SK-N-SH treated with all-trans-retinoic acid at 6 μM for 48 hours (cell line): ENCODE results near the gene PACS1.

Experiments
- ATAC-seq: fragments of 200-7000 bp; cut with Tn5 transposase; 3 replicates; pipeline ENCODE4 v1.9.1; 2020; ENCODE audit warnings: mild to moderate bottlenecking, moderate library complexity
- ARNTL ChIP-seq: fragments of 450-650 bp; formaldehyde crosslinking; IDR thresholded peaks from 2 replicates; pipeline ENCODE4 v1.5.0; 2020; ENCODE audit warnings: low read depth, mild to moderate bottlenecking, moderate library complexity, borderline replicate concordance
- BACH2 ChIP-seq: fragments of 250-450 bp; sonication (Bioruptor Pico); IDR thresholded peaks from 2 replicates; pipeline ENCODE4 v1.9.0; 2021; ENCODE audit warnings: mild to moderate bottlenecking, borderline replicate concordance
- CSDC2 ChIP-seq: fragments of 250-450 bp; sonication (Bioruptor Pico); IDR thresholded peaks from 2 replicates; pipeline ENCODE4 v1.5.0; 2020; ENCODE audit warnings: mild to moderate bottlenecking, moderate library complexity
- ESRRG ChIP-seq: fragments of 250-450 bp; sonication (Bioruptor Pico); IDR thresholded peaks from 2 replicates; pipeline ENCODE4 v1.6.1; 2021; ENCODE audit warnings: mild to moderate bottlenecking
- GLIS3 ChIP-seq: fragments of 250-450 bp; sonication (Bioruptor Pico); IDR thresholded peaks from 2 replicates; pipeline ENCODE4 v1.5.0; 2020; ENCODE audit warnings: mild to moderate bottlenecking, moderate library complexity
- ISL1 ChIP-seq: fragments of 250-450 bp; sonication (Bioruptor Pico); IDR thresholded peaks from 2 replicates; pipeline ENCODE4 v2.1.2; 2022; ENCODE audit warnings: mild to moderate bottlenecking, moderate library complexity
- OSR1 ChIP-seq: fragments of 250-450 bp; sonication (Bioruptor Pico); IDR thresholded peaks from 2 replicates; pipeline ENCODE4 v1.8.0; 2022; ENCODE audit warnings: moderate library complexity, mild to moderate bottlenecking, inconsistent platforms
- RARB ChIP-seq: fragments of 250-450 bp; sonication (Bioruptor Pico); IDR thresholded peaks from 2 replicates; pipeline ENCODE4 v1.8.0; 2021; ENCODE audit warnings: mild to moderate bottlenecking, moderate library complexity
- SNAI2 ChIP-seq: fragments of 250-450 bp; sonication (Bioruptor Pico); IDR thresholded peaks from 2 replicates; pipeline ENCODE4 v1.5.0; 2020; ENCODE audit warnings: mild to moderate bottlenecking, moderate library complexity
- TCF4 ChIP-seq: fragments of 250-450 bp; sonication (Bioruptor Pico); IDR thresholded peaks from 2 replicates; pipeline ENCODE4 v1.8.0; 2021; ENCODE audit warnings: mild to moderate bottlenecking, moderate library complexity, borderline replicate concordance
- TOX ChIP-seq: fragments of 250-450 bp; sonication (Bioruptor Pico); IDR thresholded peaks from 2 replicates; pipeline ENCODE4 v1.8.0; 2021; ENCODE audit warnings: mild to moderate bottlenecking, moderate library complexity, borderline replicate concordance
- ZC3H10 ChIP-seq: fragments of 250-450 bp; sonication (Bioruptor Pico); IDR thresholded peaks from 2 replicates; pipeline ENCODE4 v1.5.1; 2021; ENCODE audit warnings: mild to moderate bottlenecking, moderate library complexity
- ZFP3 ChIP-seq: fragments of 250-450 bp; sonication (Bioruptor Pico); IDR thresholded peaks from 2 replicates; pipeline ENCODE4 v1.5.0; 2020; ENCODE audit warnings: mild to moderate bottlenecking, moderate library complexity
- ZFP30 ChIP-seq: fragments of 450-650 bp; formaldehyde crosslinking; IDR thresholded peaks from 2 replicates; pipeline ENCODE4 v1.5.0; 2022; ENCODE audit warnings: mild to moderate bottlenecking, moderate library complexity
- ZNF565 ChIP-seq: fragments of 450-650 bp; formaldehyde crosslinking; conservative IDR thresholded peaks from 2 replicates; pipeline ENCODE4 v1.5.0; 2020; ENCODE audit warnings: low read depth, mild to moderate bottlenecking, moderate library complexity
- ZNF70 ChIP-seq: fragments of 450-650 bp; formaldehyde crosslinking; IDR thresholded peaks from 2 replicates; pipeline ENCODE4 v1.5.0; 2020; ENCODE audit warnings: mild to moderate bottlenecking, moderate library complexity
- ZNF8 ChIP-seq: fragments of 450-650 bp; formaldehyde crosslinking; IDR thresholded peaks from 2 replicates; pipeline ENCODE4 v1.5.0; 2020; ENCODE audit warnings: mild to moderate bottlenecking, moderate library complexity
- TF ChIP-seq, protein P1 (sequence below): fragments of 250-450 bp; sonication (Bioruptor Pico); IDR thresholded peaks from 2 replicates; pipeline ENCODE4 v1.8.0; 2020; ENCODE audit warnings: mild to moderate bottlenecking, moderate library complexity, borderline replicate concordance
- TF ChIP-seq, protein P2 (sequence below): fragments of 250-450 bp; sonication (Bioruptor Pico); IDR thresholded peaks from 2 replicates; pipeline ENCODE4 v1.8.0; 2021; ENCODE audit warnings: low read depth, mild to moderate bottlenecking, moderate library complexity, borderline replicate concordance
- TF ChIP-seq, protein P3 (sequence below): fragments of 250-450 bp; sonication (Bioruptor Pico); IDR thresholded peaks from 2 replicates; pipeline ENCODE4 v1.5.1; 2021; ENCODE audit warnings: mild to moderate bottlenecking, moderate library complexity
- TF ChIP-seq, protein P4 (sequence below): fragments of 250-450 bp; sonication (Bioruptor Pico); IDR thresholded peaks from 2 replicates; pipeline ENCODE4 v1.5.0; 2020; ENCODE audit warnings: mild to moderate bottlenecking, moderate library complexity

PACS1 gene

DNA sequence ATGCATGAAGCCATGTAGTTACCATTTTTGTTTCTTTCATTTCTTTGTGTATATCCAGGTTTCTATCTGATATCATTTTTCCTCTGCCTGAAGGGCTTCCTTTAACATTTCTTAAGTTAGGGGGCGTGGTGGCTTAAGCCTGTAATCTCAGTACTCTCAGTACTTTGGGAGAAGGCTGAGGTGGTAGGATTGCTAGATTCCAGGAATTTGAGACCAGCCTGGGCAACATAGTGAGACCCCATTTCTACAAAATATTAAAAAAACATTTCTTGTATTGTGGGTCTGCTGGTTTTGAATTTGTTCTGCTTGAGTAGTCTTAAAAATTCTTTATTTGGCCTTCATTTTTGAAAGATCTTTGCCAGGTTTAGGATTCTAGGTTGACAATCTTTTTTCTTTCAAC, 5.5 kb upstream of the PACS1 start:
- TF ChIP-seq RARB (CRISPR knock-in tag) (no peak), ESRRG (no peak), ZFP30 (CRISPR knock-in tag) (no peak), TCF4 (CRISPR knock-in tag) (no peak), ARNTL (no peak), SNAI2 (CRISPR knock-in tag) (no peak), ISL1 (CRISPR knock-in tag) (no peak), TOX (no peak), ZFP3 (CRISPR knock-in tag) (no peak), BACH2 (CRISPR knock-in tag) (no peak), OSR1 (CRISPR knock-in tag) (no peak), ZNF8 (CRISPR knock-in tag) (no peak), ZNF565 (CRISPR knock-in tag) (no peak)
- TF ChIP-seq, protein P1, sequence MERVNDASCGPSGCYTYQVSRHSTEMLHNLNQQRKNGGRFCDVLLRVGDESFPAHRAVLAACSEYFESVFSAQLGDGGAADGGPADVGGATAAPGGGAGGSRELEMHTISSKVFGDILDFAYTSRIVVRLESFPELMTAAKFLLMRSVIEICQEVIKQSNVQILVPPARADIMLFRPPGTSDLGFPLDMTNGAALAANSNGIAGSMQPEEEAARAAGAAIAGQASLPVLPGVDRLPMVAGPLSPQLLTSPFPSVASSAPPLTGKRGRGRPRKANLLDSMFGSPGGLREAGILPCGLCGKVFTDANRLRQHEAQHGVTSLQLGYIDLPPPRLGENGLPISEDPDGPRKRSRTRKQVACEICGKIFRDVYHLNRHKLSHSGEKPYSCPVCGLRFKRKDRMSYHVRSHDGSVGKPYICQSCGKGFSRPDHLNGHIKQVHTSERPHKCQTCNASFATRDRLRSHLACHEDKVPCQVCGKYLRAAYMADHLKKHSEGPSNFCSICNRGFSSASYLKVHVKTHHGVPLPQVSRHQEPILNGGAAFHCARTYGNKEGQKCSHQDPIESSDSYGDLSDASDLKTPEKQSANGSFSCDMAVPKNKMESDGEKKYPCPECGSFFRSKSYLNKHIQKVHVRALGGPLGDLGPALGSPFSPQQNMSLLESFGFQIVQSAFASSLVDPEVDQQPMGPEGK = no peak
- TF ChIP-seq, protein P2, sequence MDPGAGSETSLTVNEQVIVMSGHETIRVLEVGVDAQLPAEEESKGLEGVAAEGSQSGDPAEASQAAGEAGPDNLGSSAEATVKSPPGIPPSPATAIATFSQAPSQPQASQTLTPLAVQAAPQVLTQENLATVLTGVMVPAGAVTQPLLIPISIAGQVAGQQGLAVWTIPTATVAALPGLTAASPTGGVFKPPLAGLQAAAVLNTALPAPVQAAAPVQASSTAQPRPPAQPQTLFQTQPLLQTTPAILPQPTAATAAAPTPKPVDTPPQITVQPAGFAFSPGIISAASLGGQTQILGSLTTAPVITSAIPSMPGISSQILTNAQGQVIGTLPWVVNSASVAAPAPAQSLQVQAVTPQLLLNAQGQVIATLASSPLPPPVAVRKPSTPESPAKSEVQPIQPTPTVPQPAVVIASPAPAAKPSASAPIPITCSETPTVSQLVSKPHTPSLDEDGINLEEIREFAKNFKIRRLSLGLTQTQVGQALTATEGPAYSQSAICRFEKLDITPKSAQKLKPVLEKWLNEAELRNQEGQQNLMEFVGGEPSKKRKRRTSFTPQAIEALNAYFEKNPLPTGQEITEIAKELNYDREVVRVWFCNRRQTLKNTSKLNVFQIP (CRISPR knock-in tag) = no peak
- no peak for ATAC-seq

DNA sequence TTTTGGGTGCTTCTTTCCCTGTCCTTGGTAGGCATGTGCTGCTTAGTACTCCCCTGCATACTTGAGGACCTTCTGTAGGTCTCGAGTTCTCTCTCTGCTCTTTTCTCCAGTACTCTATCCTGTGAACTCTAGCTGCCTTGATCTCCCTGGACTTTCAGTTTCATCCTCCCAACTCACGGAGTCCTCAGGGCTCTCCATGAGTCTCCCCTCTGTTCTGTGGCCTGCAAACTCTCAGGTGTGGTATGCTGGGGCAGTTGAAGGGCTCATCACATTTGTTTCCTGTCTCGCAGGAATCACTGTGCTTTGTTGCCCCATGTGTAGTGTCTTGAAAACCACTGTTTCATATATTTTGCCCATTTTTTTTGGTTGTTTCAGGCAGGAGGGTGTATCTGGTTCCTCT, 3.3 kb upstream of the PACS1 start:
- TF ChIP-seq OSR1 (CRISPR knock-in tag) = no peak
- TF ChIP-seq, all 23 proteins: peak for 0
- ATAC-seq = no peak

DNA sequence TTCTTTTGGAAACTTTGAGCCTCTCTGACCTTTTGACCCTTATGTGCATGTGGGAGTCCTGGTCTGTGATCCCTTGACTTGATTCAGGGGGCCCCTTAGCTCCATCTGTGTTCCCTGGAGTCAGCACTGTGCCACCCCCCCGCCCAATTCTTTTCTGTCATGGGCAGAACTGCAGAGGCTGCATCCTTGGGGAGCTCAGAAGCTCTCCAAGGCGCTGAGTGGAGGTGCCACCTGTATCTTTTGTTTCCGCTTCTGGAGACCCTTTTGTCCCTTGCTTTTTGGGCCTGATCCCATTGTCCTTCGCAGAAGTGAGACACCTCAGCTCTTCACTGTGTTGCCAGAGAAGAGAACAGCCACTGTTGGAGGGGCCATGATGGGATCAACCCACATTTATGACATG, 2.4 kb upstream of the PACS1 start:
- TF ChIP-seq, protein P2 (CRISPR knock-in tag) = no peak
- TF ChIP-seq TOX (no peak), ARNTL (no peak), ZFP30 (CRISPR knock-in tag) (no peak), ISL1 (CRISPR knock-in tag) (no peak), BACH2 (CRISPR knock-in tag) (no peak), GLIS3 (CRISPR knock-in tag) (no peak), ZC3H10 (CRISPR knock-in tag) (no peak), ZNF70 (CRISPR knock-in tag) (no peak), CSDC2 (no peak), ZNF8 (CRISPR knock-in tag) (no peak), RARB (CRISPR knock-in tag) (no peak)
- TF ChIP-seq, protein P3, sequence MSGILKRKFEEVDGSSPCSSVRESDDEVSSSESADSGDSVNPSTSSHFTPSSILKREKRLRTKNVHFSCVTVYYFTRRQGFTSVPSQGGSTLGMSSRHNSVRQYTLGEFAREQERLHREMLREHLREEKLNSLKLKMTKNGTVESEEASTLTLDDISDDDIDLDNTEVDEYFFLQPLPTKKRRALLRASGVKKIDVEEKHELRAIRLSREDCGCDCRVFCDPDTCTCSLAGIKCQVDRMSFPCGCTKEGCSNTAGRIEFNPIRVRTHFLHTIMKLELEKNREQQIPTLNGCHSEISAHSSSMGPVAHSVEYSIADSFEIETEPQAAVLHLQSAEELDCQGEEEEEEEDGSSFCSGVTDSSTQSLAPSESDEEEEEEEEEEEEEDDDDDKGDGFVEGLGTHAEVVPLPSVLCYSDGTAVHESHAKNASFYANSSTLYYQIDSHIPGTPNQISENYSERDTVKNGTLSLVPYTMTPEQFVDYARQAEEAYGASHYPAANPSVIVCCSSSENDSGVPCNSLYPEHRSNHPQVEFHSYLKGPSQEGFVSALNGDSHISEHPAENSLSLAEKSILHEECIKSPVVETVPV (CRISPR knock-in tag) = no peak
- TF ChIP-seq, protein P4, sequence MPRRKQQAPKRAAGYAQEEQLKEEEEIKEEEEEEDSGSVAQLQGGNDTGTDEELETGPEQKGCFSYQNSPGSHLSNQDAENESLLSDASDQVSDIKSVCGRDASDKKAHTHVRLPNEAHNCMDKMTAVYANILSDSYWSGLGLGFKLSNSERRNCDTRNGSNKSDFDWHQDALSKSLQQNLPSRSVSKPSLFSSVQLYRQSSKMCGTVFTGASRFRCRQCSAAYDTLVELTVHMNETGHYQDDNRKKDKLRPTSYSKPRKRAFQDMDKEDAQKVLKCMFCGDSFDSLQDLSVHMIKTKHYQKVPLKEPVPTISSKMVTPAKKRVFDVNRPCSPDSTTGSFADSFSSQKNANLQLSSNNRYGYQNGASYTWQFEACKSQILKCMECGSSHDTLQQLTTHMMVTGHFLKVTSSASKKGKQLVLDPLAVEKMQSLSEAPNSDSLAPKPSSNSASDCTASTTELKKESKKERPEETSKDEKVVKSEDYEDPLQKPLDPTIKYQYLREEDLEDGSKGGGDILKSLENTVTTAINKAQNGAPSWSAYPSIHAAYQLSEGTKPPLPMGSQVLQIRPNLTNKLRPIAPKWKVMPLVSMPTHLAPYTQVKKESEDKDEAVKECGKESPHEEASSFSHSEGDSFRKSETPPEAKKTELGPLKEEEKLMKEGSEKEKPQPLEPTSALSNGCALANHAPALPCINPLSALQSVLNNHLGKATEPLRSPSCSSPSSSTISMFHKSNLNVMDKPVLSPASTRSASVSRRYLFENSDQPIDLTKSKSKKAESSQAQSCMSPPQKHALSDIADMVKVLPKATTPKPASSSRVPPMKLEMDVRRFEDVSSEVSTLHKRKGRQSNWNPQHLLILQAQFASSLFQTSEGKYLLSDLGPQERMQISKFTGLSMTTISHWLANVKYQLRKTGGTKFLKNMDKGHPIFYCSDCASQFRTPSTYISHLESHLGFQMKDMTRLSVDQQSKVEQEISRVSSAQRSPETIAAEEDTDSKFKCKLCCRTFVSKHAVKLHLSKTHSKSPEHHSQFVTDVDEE (CRISPR knock-in tag) = no peak
- TF ChIP-seq, all 23 proteins: peak for 0
- ATAC-seq = no peak
